A204.1 (cell line): ENCODE measurements around the gene MAP7.

Experiments used
- FAIRE-seq: peaks from 2 replicates; lab custom pipeline; 2012; peaks lifted over from hg19 to GRCh38; lab: Jason Lieb, UNC

Gene MAP7

DNA sequence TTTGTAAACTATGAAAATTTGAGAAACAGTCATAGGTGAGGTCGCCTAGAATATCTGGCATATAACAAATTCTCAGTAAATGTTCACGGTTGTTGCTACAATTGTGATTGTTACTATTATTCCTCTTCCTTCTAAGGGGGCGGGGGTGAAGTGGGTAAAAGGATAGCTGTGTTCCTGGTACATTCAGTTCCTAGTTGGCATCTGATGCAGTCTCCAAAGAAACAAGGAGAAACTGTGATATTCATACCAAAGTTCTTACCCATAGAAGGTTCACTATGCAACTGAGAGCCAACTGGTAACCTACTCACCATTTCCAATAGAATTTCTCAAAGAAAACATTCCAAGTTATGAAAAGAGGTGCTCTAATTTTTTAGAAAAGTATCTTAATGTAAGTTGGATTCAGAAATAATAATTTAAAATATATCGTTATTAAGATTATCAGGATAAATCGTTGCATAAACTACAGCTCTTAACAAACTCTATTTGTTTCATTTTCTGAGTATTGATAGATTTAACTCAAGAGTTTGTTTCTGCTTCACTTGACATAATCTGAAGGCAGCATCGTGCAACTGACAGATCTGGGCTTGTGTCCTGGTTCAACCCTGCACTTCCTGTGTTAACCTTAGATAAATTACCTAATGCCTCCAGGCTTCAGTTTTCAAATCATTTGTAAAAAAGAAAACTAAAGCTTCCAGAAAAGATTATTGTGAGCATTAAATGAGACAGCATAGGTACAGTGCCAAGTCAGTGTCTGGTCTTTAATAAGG lies 13.3 kb upstream of the MAP7 start:
- FAIRE-seq: no peak

DNA sequence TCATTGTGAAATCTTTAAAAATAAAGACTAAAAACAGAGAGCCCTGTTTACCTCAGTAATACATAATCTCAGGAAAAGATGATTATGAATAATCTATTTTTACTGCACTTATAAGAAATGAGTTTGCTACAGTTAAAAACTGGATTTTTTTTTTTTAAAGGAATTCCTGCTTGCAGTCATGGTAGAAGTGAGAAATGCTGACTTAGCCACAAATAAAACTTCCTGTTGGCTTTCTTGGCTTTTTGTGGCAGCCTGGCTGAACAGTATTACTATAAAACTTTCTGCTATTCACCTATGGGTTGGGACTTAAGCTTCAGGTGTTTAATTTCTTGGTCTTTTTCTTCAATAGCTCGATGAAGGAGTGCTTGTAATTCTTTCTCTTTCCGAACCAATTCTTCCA lies 12.0 kb upstream of the MAP7 start:
- FAIRE-seq: no peak

GRCh38 chr6:136553166-136553787 lies 3.1 kb upstream of the MAP7 start:
- FAIRE-seq: no peak

DNA sequence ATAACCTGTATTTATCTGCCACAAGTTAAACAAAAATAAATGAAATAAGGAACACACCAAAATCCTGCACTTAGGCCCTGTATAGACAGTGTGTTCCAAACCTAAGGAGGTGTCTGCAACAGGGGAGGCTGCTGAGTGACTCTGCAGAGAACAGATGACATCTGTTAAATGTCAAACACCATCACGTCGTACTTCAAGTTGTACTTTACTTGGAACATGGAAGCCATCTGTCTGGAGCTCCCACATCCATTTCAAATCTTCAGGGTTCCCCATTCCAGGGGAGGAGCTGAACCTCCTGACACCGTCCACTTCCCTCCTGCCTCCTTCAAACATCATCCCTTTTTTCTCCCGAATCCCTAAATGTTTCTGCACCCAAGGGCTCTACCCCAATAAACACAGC lies 1.8 kb upstream of the MAP7 start:
- FAIRE-seq: no peak

DNA sequence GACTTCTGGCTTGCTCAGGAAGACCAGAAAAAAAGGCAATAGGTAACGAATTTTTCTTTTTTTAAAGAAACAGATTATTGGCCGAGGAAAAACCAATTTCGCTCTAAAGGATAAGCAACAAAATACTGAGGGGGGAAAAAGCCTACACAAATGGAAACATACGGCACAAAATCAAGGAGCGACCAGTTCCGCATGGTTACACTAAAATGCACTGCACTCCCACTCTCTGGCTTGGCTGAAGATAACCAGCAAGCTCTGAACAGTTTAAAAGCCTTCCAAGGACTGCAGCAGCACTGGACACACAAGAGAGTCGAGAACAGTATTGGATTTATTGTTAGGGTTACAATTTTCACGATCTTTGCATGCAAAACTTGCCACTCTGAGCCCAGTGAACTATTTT lies 881 bp upstream of the MAP7 start:
- no peak for FAIRE-seq

DNA sequence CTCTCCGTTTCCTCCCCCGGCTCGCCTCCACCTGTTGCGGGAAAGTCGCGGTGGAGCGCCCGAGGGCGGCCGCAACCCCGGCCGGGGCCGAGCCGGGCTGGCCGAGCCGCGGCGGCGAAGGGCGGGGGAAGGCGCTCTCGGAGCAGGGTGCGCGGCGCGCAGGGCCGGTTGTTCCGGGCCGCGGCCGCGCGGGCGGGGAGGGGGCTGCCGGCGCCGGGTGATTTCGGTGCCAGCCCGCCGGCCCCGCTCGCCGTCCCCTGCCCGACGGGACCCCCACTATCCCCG lies 235 bp downstream of the MAP7 start:
- no peak for FAIRE-seq

DNA sequence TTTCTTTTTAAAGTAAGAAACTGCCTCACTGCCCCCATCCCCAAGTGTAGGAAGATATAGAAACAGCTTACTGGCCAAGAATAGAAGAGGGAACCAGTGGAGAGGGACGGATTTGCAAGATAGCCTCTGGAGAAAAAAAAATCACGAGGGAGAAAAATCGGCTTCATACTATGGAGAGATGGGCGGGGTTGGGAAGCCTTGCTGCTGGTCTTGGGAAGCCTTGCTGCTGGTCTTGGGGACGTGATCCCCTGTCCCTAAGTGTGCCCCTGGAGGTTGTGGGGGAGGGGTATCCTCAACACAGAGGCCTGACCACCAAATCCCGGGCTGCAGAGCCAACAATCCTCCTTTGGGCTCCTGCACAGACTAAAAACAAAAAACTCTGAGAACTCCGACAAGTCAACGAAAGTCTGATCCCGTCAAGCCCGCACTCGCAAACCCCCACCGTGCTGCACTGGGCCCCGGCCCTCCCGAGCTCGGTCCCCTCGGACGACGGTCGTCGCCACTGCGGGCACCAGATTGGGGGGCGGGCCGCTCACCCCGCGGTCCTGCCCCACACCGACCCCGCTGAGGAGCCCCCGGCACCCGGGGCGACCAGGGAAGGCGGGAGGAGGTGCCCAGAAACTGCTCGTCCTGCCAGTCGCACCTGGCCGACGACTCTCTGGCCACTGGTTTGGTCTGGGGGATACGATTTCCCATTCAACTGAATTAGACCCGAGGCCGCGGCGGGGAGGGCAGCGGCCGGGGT lies 750 bp downstream of the MAP7 start:
- no peak for FAIRE-seq

GRCh38 chr6:136548582-136549299 lies 1.5 kb downstream of the MAP7 start:
- no peak for FAIRE-seq

DNA sequence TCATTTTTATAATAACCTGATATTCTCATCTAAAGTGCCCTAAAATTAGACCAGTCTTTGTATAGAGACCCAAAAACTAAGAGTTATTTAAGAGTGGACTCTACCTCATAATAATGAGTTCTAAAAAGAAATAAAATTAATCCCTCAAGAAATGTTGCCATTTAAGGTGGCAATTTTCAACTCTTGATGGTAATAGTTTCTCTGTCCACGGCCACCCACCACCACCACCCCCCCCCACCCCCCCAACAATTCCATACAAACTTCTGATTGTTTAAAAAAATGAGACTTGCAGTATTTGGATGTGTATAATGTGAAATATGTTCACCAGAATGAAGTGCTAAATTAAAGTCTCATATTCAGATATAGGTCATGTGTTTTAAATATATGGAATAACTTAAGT lies 2.4 kb downstream of the MAP7 start:
- no peak for FAIRE-seq

DNA sequence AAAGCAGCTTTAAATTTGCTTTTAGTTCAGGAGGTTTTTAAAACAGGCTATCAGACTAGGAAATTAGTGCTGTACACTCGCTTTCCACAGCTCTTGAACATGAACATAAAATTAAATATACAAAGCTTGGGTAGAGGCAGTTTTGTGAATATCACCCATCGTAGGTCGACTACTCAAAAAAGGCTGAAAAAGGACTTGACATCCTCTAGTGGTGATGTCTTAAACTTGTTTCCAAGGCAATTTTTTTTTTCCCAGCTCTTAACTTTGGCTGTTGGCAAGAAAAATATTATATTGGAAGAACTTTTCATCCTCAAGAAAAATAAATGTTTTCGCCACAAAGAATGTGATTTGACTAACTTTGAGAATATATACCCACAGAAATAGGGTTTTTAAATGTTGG lies 2.9 kb downstream of the MAP7 start:
- no peak for FAIRE-seq

GRCh38 chr6:136546331-136546730 lies 3.9 kb downstream of the MAP7 start:
- FAIRE-seq: no peak

GRCh38 chr6:136544326-136544725 lies 5.9 kb downstream of the MAP7 start:
- no peak for FAIRE-seq

DNA sequence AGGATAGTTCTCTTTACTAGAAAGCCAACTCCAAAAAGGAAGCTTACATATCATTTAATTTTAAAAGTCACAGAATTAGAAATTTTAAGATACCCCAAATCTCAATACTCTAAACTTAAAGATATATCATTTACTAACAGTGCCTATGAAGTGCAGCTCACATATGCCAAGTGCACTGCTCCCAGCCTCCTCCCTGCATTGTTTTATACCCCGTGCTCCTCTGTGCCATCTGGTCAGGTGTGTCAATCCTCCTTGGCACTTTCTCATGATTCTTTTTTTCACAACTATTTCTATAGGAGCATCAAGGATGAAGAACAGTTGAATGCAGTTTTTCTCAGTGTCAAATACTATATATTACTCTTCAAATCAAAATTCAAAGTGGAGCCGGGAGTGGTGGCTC lies 8.8 kb downstream of the MAP7 start:
- FAIRE-seq: no peak

DNA sequence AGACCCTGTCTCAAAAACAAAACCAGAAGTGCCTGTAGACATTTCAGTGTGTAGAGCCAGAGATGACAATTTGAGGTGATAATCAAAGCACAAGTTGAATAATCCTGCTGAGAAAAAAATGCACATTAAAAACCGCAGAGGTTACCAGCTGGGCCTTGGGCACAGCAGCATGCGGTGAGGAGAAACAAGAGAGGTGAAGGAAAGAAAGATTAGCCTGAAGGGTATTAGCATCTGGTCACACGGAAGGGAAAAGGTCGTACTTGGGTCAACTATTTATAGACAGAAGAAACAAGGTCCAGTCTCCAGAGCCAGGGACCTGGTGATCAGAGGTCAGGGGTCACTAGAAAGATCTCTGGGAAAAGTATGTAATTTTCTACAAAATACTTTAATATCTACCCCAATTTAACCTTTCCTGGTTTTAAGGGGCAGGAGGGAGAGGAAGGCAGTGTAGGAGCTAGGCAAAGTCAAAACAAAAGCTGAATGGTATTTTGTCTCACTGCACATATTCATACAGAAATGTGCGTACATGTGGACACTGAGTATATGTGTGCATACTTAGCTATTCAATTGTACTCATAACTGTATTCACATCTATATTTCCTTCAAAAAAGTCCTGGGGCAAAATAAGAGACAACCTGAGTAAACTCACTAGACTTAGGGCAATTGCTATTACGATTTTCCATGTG lies 10.1 kb downstream of the MAP7 start:
- no peak for FAIRE-seq

- no peak for FAIRE-seq
These were observed 11.4 kb downstream of the MAP7 start for GRCh38 chr6:136538836-136539235.

- FAIRE-seq: no peak
These were observed 14.2 kb downstream of the MAP7 start for GRCh38 chr6:136535880-136536650.

- FAIRE-seq: no peak
These were observed 15.0 kb downstream of the MAP7 start for GRCh38 chr6:136535017-136535765.

- no peak for FAIRE-seq
These were observed 16.0 kb downstream of the MAP7 start for GRCh38 chr6:136534268-136534667.

GRCh38 chr6:136533487-136533886 lies 16.7 kb downstream of the MAP7 start:
- FAIRE-seq: no peak

DNA sequence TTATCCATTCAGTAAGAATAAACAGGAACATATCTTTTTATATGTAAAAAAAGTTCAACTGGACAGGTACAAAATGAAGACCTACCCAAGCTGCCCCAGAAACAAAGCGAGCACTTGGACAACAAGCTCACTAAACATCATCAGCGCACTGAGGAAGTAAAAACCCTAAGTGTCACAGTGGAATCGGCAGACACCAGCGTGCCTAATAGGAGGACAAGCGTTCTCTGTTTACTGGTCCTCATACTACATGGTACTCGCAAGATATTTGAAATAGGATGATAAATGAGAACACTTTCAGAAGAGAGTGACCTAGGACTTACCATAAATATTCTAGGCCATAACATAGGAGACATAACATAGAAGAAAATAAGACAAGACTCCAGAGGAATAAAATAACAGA lies 18.2 kb downstream of the MAP7 start:
- no peak for FAIRE-seq

DNA sequence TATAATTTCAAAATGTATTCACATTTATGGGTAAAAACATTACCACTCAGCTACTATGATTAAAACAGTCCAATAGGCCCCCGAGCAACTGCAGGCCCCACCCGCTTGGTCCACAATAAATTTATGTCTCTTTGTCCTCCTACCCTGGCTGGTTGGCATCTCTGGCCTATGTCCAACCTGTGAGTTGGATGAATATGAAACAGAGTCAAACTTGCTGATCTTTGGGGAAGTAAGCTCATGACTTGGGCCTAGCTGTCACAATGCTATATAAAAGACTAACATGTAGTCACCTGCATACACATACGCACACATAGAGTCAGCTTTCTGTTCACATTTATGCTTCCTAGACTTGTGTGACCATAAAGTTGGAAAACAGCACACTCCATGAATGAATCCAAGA lies 20.5 kb downstream of the MAP7 start:
- FAIRE-seq: no peak
